ENCODE measurements around the gene SRGAP2C.
"Not testable (repeated sequence)": the region's sequence is repeated elsewhere in the genome, so short reads cannot be mapped to it uniquely, and the experiment has no call there.

GRCh38 chr1:121214544-121215156 is 29.9 kb downstream of the SRGAP2C start:
- TF ChIP-seq, protein P1, sequence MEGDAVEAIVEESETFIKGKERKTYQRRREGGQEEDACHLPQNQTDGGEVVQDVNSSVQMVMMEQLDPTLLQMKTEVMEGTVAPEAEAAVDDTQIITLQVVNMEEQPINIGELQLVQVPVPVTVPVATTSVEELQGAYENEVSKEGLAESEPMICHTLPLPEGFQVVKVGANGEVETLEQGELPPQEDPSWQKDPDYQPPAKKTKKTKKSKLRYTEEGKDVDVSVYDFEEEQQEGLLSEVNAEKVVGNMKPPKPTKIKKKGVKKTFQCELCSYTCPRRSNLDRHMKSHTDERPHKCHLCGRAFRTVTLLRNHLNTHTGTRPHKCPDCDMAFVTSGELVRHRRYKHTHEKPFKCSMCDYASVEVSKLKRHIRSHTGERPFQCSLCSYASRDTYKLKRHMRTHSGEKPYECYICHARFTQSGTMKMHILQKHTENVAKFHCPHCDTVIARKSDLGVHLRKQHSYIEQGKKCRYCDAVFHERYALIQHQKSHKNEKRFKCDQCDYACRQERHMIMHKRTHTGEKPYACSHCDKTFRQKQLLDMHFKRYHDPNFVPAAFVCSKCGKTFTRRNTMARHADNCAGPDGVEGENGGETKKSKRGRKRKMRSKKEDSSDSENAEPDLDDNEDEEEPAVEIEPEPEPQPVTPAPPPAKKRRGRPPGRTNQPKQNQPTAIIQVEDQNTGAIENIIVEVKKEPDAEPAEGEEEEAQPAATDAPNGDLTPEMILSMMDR (IDR thresholded peaks at IDR 0.05; ENCODE audit: low read length), result not testable (repeated sequence)
- TF ChIP-seq EZH2 (optimal IDR thresholded peaks at IDR 0.05; ENCODE audit: low read depth, low read length); EZH2phosphoT487 (IDR thresholded peaks at IDR 0.05; ENCODE audit: low read length): not testable (repeated sequence)
